Peyer's patch (tissue), 4 donors: ENCODE measurements around the gene PRDM15.

Experiments used
- POLR2A ChIP-seq, 2 donors: fragments of 450-650 bp; IDR thresholded peaks; one replicate each; pipeline ENCODE4 v1.5.1; 2017; ENCODE audit warnings: antibody characterized with exemption in 2 of 2, mild to moderate bottlenecking in 2 of 2, moderate library complexity in 2 of 2
- TF ChIP-seq, protein P1 (sequence below), 6 experiments: fragments of 450-650 bp in 4 of 6; fragments of 200-600 bp in 2 of 6; sonication (generic) in 1 of 6; IDR thresholded peaks; one replicate each; pipeline ENCODE4 v1.5.1; 2017 to 2019; ENCODE audit warnings: antibody characterized with exemption in 6 of 6, mild to moderate bottlenecking in 3 of 6, moderate library complexity in 1 of 6

- TF ChIP-seq, protein P1, sequence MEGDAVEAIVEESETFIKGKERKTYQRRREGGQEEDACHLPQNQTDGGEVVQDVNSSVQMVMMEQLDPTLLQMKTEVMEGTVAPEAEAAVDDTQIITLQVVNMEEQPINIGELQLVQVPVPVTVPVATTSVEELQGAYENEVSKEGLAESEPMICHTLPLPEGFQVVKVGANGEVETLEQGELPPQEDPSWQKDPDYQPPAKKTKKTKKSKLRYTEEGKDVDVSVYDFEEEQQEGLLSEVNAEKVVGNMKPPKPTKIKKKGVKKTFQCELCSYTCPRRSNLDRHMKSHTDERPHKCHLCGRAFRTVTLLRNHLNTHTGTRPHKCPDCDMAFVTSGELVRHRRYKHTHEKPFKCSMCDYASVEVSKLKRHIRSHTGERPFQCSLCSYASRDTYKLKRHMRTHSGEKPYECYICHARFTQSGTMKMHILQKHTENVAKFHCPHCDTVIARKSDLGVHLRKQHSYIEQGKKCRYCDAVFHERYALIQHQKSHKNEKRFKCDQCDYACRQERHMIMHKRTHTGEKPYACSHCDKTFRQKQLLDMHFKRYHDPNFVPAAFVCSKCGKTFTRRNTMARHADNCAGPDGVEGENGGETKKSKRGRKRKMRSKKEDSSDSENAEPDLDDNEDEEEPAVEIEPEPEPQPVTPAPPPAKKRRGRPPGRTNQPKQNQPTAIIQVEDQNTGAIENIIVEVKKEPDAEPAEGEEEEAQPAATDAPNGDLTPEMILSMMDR (IDR thresholded peaks at IDR 0.05): no peak
- TF ChIP-seq POLR2A (IDR thresholded peaks at IDR 0.05): no peak
Observed at GRCh38 chr21:41843584-41843983, 35.6 kb downstream of the PRDM15 start.
